GM12891 (cell line): ENCODE measurements around the gene TP73.

Experiments
- POLR2A ChIP-seq: IDR thresholded peaks from 2 replicates; pipeline ENCODE4 v1.6.1; 2011; ENCODE audit warnings: low read depth, low read length, control low read depth
- SPI1 ChIP-seq: IDR thresholded peaks from 2 replicates; pipeline ENCODE4 v1.6.1; 2011; ENCODE audit warnings: low read depth, low read length, control low read depth

DNA sequence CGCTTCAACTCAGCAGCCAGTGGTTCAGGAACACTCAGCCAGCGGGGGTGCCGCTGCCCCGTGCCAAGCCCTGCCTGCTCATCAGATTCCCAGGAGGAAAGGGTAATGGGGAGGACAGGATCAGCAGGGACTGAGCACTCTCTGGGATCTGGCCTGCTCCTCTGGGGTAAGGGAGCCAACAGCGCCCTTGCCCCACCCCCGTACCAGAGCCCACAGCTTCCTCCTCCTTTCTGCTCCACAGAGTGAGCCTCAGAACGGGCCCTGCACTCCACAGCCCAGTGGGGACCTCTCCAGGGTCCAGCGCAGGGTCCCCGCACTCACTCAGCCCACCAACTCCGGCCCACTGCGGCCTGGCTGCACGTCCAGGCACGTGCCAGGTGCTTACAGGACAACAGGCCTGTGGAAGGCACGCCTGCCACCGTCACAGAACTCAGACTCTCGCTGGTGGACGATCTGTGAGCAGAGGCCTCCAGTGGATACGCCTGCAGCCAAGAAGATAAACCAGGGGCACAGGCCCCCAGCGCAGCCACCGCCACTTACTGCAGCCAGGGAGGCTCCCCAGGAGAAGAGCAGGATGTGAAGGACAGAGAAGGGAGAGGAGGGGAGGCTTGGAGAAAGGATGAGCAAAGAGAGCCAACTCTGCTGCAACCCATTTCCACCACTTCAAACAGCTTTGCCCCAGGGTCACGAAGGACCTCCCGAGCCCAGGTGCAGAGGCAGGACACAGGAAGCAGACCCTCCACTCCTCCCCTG, 43.1 kb upstream of the TP73 start:
- TF ChIP-seq SPI1 = no peak
- no peak for TF ChIP-seq POLR2A
